ENCODE data around the gene SMAD5. TPM values are rescaled to one million over a fixed set of nuclear protein-coding genes. Genes with fewer than 3 reads are reported as not detected.

The SMAD5 gene
- total RNA-seq, 1 experiment from 2014 or later: 69.3 TPM

DNA sequence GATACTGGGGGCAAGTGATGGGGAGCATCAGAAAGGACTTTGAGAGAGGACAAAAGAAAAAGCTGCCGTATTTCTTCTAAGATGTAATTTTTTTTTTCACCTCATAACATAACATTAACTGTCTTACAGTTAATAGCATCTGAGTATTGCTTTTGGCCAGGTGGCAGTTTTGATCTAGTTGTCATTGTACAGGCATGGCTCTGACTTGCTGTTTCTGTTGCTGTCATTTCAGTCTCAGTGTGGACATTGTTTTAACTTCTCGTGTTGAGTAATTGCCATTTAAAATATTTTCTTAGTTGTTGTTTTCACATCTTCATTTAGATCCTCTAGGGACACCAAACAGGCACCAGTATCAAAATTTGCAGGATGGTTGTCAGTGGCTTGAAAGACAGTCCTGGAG, 12.4 kb downstream of the SMAD5 start:
- H3K4me3 Mint-ChIP-seq: no peak overlapping the region
- no peaks in the 10 kb centered on the region for H3K36me3 Mint-ChIP-seq (ENCODE audit: insufficient read depth in 1 of 3, low read depth in 3 of 3)
- H2AK5ac ChIP-seq (ENCODE audit: insufficient read length, low read length): no peak overlapping the region
- H3K9me3 Mint-ChIP-seq: no peaks in the 10 kb centered on the region
- no peak overlapping the region for H2BK5ac ChIP-seq (ENCODE audit: insufficient read length, low read length)
- no peaks in the 10 kb centered on the region for H4K20me1 ChIP-seq (ENCODE audit: control insufficient read depth, insufficient read depth, insufficient read length)
- no peaks in the 10 kb centered on the region for H3K23me2 ChIP-seq (ENCODE audit: insufficient read length, low read depth, low read length, poor library complexity, severe bottlenecking)
- no peak overlapping the region for H3K14ac ChIP-seq (ENCODE audit: insufficient read depth, low read length)
- TF ChIP-seq, protein P1, sequence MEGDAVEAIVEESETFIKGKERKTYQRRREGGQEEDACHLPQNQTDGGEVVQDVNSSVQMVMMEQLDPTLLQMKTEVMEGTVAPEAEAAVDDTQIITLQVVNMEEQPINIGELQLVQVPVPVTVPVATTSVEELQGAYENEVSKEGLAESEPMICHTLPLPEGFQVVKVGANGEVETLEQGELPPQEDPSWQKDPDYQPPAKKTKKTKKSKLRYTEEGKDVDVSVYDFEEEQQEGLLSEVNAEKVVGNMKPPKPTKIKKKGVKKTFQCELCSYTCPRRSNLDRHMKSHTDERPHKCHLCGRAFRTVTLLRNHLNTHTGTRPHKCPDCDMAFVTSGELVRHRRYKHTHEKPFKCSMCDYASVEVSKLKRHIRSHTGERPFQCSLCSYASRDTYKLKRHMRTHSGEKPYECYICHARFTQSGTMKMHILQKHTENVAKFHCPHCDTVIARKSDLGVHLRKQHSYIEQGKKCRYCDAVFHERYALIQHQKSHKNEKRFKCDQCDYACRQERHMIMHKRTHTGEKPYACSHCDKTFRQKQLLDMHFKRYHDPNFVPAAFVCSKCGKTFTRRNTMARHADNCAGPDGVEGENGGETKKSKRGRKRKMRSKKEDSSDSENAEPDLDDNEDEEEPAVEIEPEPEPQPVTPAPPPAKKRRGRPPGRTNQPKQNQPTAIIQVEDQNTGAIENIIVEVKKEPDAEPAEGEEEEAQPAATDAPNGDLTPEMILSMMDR (conservative IDR thresholded peaks at IDR 0.05): no peak
- H4K91ac ChIP-seq (ENCODE audit: insufficient read length, low read depth, low read length): no peak overlapping the region
- no peak for DNase-seq
- H2BK15ac ChIP-seq (ENCODE audit: low read depth, low read length): no peak overlapping the region
- no peaks in the 10 kb centered on the region; the same call in 1 of the 2 replicates for H3K4me1 ChIP-seq (ENCODE audit: insufficient read depth, low read length)
- no peak overlapping the region for H3K9ac ChIP-seq (ENCODE audit: extremely low read depth, insufficient read length, low read length)
- peaks cover 19% of the 10 kb centered on the region; the same call in 1 of the 2 replicates for H3K79me2 ChIP-seq (ENCODE audit: insufficient read depth, low read length)
- H3K27ac ChIP-seq (ENCODE audit: insufficient read length, low read depth, low read length): no peak overlapping the region
- H3K4me2 ChIP-seq (ENCODE audit: insufficient read depth, insufficient read length, low read length): no peak overlapping the region
- H4K8ac ChIP-seq (replicated peaks; ENCODE audit: insufficient read length, low read depth, low read length): no peak overlapping the region
- H3K27me3 ChIP-seq (ENCODE audit: insufficient read depth, low read length): no peaks in the 10 kb centered on the region
- H2BK20ac ChIP-seq (ENCODE audit: low read depth, low read length, poor library complexity, severe bottlenecking): no peak overlapping the region
- no peaks in the 10 kb centered on the region for H3K9me3 ChIP-seq (ENCODE audit: control insufficient read depth, low read depth, low read length)
- H3K4ac ChIP-seq (ENCODE audit: low read depth, low read length): no peak overlapping the region
- H3K27ac Mint-ChIP-seq: no peak overlapping the region
- no peak overlapping the region for H3K23ac ChIP-seq (ENCODE audit: insufficient read length, low read depth, low read length)
- no peak overlapping the region for H2BK12ac ChIP-seq (ENCODE audit: insufficient read length, low read depth, low read length)
- H3K79me1 ChIP-seq (ENCODE audit: insufficient read depth, low read depth, low read length, poor library complexity, severe bottlenecking): peaks cover 3% of the 10 kb centered on the region
- WGBS (ENCODE audit: extremely low coverage, insufficient read length, low lambda C conversion rate): no CpG with 5 or more reads among the region's 2 CpGs
- H3T11ph ChIP-seq (ENCODE audit: low read length): no peak overlapping the region
- H3K18ac ChIP-seq (ENCODE audit: insufficient read length, low read depth, low read length): no peak overlapping the region
- no peak overlapping the region for H3K56ac ChIP-seq (ENCODE audit: insufficient read length, low read depth, low read length)
- no peak overlapping the region for H4K5ac ChIP-seq (ENCODE audit: insufficient read length, low read depth, low read length)
- H3K4me1 Mint-ChIP-seq: peaks cover 15 to 17% of the 10 kb centered on the region in 2 experiments
- no peak overlapping the region for H2BK120ac ChIP-seq (ENCODE audit: low read depth, low read length, poor library complexity, severe bottlenecking)
- no peaks in the 10 kb centered on the region for H3K27me3 Mint-ChIP-seq (ENCODE audit: low read depth)
- H2AFZ ChIP-seq (ENCODE audit: low read length): no peak overlapping the region

Data from H9 (cell line).